BJ (cell line): Measurements from ENCODE around the gene SLX4IP. TPM values are rescaled to one million over a fixed set of nuclear protein-coding genes. Genes with fewer than 3 reads are reported as not detected.
A peak's percentile ranks its signal among the peaks of the same experiment; 100 is the strongest.

Experiments
- CTCF ChIA-PET: fragments of 350-600 bp; formaldehyde crosslinking; extraction: SDS; loops from one replicate; lab custom pipeline; 2021; ENCODE audit warnings: antibody characterized with exemption, inconsistent platforms; lab: Yijun Ruan, JAX
- POLR2A ChIA-PET: fragments of 300-600 bp; sonication (Branson Sonifier 250); formaldehyde crosslinking; extraction: SDS; loops from one replicate; lab custom pipeline; 2021; ENCODE audit warnings: antibody characterized with exemption; lab: Charles Lee
- DNase-seq: peaks from one replicate; pipeline ENCODE4 v3.0.0-alpha.2; 2011; ENCODE audit warnings: low read depth
- H3K27me3 ChIP-seq: 2 replicates; pipeline ENCODE4 v1.6.0; 2011; ENCODE audit warnings: low read length; ENCODE audit not compliant: control insufficient read depth, insufficient read depth
- H3K36me3 ChIP-seq: 2 replicates; pipeline ENCODE4 v1.5.1; 2011; ENCODE audit warnings: low read length; ENCODE audit not compliant: control insufficient read depth, insufficient read depth
- H3K4me3 ChIP-seq: 2 replicates; pipeline ENCODE4 v1.5.1; 2011; ENCODE audit warnings: low read depth, mild to moderate bottlenecking, control low read depth, low read length
- polyA plus RNA-seq: library from polyadenylated mRNA; depleted of rRNA; stranded (reverse); fragments of >200 nt; gene quantifications from 2 replicates; pipeline ENCODE4 v1.2.3, GENCODE V29; 2011
- TF ChIP-seq, protein P1 (sequence below): IDR thresholded peaks from 2 replicates; pipeline ENCODE4 v1.5.1; 2011; ENCODE audit warnings: low read depth, mild to moderate bottlenecking, control low read depth, inconsistent platforms, low read length, moderate library complexity; ENCODE audit not compliant: insufficient read depth

Gene SLX4IP
- polyA plus RNA-seq, 1 experiment, result 1.6 TPM

DNA sequence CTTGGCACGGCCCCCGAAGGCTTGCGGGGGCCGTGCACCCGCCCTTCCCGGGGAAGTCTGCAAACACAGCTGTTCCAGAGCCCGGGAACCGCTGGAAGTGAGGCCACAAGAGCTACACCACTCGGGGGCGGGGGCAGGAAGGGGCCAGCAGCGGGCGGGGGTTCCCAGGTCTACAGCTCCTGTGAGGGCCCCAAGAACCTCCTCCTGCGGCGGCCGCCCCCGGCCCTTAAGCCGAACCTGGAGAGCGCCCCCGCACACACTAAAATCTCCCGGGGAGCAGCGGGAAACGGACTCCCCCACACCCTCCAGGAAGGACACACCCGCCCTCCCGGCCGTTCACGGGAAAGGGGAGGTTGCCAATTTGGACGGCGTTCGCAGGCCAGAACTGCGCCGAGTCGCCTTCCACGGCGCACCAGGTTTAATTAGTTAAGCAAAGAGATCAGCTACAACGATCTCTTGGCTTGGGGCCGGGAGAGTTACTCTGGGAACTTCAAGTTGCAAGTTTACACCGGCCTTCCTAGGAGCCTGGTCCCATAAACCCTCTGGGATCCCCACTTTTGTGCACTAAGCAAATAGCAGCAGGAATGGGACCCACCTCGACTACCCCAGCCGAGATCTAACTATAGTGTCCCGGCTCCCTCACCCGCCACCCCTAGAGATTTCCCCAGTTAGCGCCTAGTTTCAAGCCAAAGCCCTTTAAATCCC, 237.0 kb downstream of the SLX4IP start:
- peak overlapping the region; percentile 52 for H3K4me3 ChIP-seq
- TF ChIP-seq, protein P1, sequence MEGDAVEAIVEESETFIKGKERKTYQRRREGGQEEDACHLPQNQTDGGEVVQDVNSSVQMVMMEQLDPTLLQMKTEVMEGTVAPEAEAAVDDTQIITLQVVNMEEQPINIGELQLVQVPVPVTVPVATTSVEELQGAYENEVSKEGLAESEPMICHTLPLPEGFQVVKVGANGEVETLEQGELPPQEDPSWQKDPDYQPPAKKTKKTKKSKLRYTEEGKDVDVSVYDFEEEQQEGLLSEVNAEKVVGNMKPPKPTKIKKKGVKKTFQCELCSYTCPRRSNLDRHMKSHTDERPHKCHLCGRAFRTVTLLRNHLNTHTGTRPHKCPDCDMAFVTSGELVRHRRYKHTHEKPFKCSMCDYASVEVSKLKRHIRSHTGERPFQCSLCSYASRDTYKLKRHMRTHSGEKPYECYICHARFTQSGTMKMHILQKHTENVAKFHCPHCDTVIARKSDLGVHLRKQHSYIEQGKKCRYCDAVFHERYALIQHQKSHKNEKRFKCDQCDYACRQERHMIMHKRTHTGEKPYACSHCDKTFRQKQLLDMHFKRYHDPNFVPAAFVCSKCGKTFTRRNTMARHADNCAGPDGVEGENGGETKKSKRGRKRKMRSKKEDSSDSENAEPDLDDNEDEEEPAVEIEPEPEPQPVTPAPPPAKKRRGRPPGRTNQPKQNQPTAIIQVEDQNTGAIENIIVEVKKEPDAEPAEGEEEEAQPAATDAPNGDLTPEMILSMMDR, result no peak
- CTCF ChIA-PET, result interaction anchor here (0.7 to 1.9 kb wide), 15 partner anchors 11 to 872 kb away, joined by 3 to 16 read pairs (median 4); no protein-coding TSS in a partner anchor
- POLR2A ChIA-PET, result interaction anchor here (0.6 kb wide), 1 partner anchor 537 kb away, joined by 3 read pairs; no protein-coding TSS in a partner anchor
- no peak for DNase-seq
- H3K36me3 ChIP-seq, result no peaks in the 10 kb centered on the region; the same call in 1 of the 2 replicates
- 0 out of 2 replicates have a peak, but pooled peaks cover 2% of the 10 kb centered on the region for H3K27me3 ChIP-seq

DNA sequence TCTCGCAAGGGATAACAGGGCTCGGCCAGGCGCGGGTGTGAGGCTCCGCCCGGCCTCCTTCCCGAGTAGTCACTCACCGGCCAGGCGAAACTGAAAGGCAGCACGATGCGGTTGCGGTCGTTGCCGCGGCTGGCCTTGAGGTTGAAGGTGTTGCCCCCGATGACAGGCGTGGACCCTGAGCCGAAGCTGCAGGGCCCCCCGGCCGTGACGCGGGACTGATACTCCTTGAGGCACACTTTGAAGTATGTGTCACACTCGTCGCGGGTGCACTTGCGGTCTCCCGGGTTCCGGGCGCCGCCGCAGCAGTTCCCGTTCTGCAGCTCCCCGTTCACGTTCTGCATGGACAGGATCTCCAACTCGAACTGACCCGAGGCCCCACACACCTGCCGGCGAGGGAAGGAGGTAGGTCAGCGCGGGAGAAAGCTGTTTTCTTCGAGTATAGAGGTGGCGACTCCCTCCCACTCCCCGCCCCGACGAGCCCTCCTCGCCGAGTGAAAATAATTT, 237.6 kb downstream of the SLX4IP start:
- peak overlapping the region; percentile 52 for H3K4me3 ChIP-seq

DNA sequence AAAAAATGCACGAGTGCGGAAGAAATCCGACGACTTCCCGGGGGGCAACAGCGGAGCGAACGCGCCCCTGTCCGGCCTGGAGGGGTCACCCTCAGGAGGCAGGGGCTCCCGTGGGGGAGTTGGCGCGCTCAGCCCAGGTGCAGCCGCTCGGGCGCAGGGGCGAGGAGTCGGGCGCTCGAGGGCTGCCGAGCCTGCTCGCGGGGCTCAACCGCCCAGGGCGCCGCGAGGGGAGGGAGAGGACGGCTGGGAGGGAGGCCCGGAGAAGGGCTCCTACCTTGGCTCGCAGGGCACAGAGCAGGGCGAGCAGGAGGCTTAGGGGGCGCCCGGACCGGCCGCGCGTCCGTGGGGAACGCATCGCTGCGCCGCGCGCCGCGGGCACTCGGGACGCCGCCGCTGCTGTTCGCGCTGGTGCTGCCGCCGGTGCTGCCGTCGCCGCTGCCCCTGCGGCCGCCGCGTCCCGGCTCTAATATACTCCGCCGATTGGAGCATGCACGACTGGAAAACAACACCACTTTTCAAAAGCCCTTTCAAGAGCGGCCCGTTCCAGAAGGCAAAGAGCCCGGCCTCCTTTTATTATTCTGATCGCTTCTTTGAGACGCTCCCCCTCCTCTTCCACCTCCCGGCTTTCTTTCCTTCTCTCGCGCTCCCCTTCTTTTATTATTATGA, 238.2 kb downstream of the SLX4IP start:
- POLR2A ChIA-PET, result no interaction called here
- CTCF ChIA-PET, result interaction anchor here (0.6 to 3.4 kb wide), 9 partner anchors 11 to 871 kb away, joined by 3 to 17 read pairs (median 3); no protein-coding TSS in a partner anchor
- DNase-seq, result no peak
- Histone ChIP-seq H3K36me3 (no peaks in the 10 kb centered on the region; the same call in 1 of the 2 replicates), H3K4me3 (peak overlapping the region; percentile 52), H3K27me3 (0 out of 2 replicates have a peak, but pooled peaks cover 2% of the 10 kb centered on the region)
- TF ChIP-seq, protein P1, result no peak

More for the DNA sequence above, 237.6 kb downstream of the SLX4IP start:
- no peaks in the 10 kb centered on the region; the same call in 1 of the 2 replicates for H3K36me3 ChIP-seq
- TF ChIP-seq, protein P1, result no peak
- ChIA-PET CTCF (interaction anchor here (1.0 to 1.9 kb wide), 3 partner anchors 10 to 694 kb away, joined by 3 to 4 read pairs (median 4); no protein-coding TSS in a partner anchor), POLR2A (interaction anchor here (0.6 kb wide), 1 partner anchor 537 kb away, joined by 3 read pairs; no protein-coding TSS in a partner anchor)
- 0 out of 2 replicates have a peak, but pooled peaks cover 2% of the 10 kb centered on the region for H3K27me3 ChIP-seq
- DNase-seq, result no peak

DNA sequence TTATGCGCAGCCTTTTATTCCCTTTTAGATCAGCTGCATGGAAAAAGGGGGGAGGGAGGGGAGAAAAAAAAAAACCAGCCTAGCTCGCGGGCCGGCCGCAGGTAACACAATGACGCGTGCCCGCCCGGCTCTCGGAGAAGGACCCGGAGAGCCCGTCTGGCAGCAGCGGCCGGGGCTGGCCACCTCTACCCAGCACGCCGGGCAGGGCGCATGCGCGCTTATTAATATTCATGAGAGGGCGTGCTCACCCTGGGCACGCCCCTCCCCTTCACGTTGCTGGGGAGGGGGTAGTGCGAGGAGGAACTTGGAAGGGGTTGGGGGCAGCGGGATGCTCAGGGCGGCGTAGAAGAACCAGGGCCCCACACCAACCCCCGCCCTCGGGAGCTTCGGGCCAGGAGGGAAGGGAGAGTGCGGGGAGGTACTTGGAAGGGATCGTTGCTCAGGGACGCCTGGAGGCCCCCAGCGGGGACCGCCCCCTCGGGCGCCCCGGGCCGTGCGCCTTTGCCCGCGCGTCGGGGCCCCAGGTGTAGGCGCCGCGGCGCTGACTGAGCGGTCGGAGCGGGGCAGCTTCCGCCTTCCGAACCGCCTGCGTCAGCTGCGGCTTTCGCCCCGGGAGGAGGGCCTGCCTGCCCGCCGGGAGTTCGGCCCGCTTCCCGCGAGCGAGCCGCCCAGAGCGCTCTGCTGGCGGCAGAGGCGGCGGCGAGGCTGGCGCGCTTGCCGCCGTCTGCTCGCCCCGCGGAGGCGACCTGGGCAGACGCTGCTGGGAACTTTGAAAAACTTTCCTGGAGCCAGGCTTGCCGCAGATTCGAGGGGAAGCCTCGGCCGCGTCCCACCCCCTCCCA, 239.0 kb downstream of the SLX4IP start, which contains the start of gene JAG1:
TSS of gene JAG1 (minus strand) at position 158 of the 842 bp plus-strand sequence. CDS start 469 bp downstream, outside the sequence.
- ChIA-PET POLR2A (no interaction called here), CTCF (interaction anchor here (0.6 to 3.4 kb wide), 16 partner anchors 10 to 870 kb away, joined by 3 to 17 read pairs (median 3); no protein-coding TSS in a partner anchor)
- 0 out of 2 replicates have a peak, but pooled peaks cover 2% of the 10 kb centered on the region for H3K27me3 ChIP-seq
- no peaks in the 10 kb centered on the region; the same call in 1 of the 2 replicates for H3K36me3 ChIP-seq
- peak; percentile 60 for DNase-seq
- TF ChIP-seq, protein P1, result no peak
- peak within 1 kb of the TSS; percentile 52 for H3K4me3 ChIP-seq
